Tibial nerve (tissue), 4 donors: ENCODE data around the gene ALG14. TPM values are rescaled to one million over a fixed set of nuclear protein-coding genes. Genes with fewer than 3 reads are reported as not detected.
"Not testable (repeated sequence)": the region's sequence is repeated elsewhere in the genome, so short reads cannot be mapped to it uniquely, and the experiment has no call there.

Experiments used
- DNase-seq, 2 donors: peaks; one replicate each; pipeline ENCODE4 v3.0.0-alpha.2; 2019; ENCODE audit warnings: low spot score in 2 of 2
- H3K27ac ChIP-seq, 4 donors: fragments of 200-600 bp; sonication (generic) in 3 of 4; one replicate each; pipeline ENCODE4 v1.5.1; 2017 to 2019; ENCODE audit warnings: mild to moderate bottlenecking in 1 of 4
- H3K27me3 ChIP-seq, 2 donors: fragments of 200-600 bp; sonication (generic) in 1 of 2; one replicate each; pipeline versions ENCODE4 v1.5.1 to v1.6.0; 2017 to 2019
- H3K36me3 ChIP-seq, 3 donors: fragments of 200-600 bp; sonication (generic); one replicate each; pipeline ENCODE4 v1.5.1; 2018 to 2019
- H3K4me1 ChIP-seq, 4 donors: fragments of 200-600 bp; sonication (generic) in 3 of 4; one replicate each; pipeline ENCODE4 v1.5.1; 2017 to 2019
- H3K4me3 ChIP-seq, 4 donors: fragments of 200-600 bp; sonication (generic) in 3 of 4; one replicate each; pipeline ENCODE4 v1.5.1; 2017 to 2019; ENCODE audit warnings: mild to moderate bottlenecking in 1 of 4, moderate library complexity in 1 of 4
- H3K9me3 ChIP-seq, 4 donors: fragments of 200-600 bp; sonication (generic) in 3 of 4; one replicate each; pipeline ENCODE4 v1.5.1; 2017 to 2019
- EP300 ChIP-seq, 2 donors: sonication (generic); formaldehyde crosslinking; IDR thresholded peaks; one replicate each; pipeline ENCODE4 v1.6.1; 2017; ENCODE audit warnings: antibody characterized with exemption in 2 of 2, mild to moderate bottlenecking in 1 of 2
- POLR2A ChIP-seq, 2 donors: fragments of 450-650 bp; IDR thresholded peaks; one replicate each; pipeline ENCODE4 v1.6.1; 2017; ENCODE audit warnings: antibody characterized with exemption in 2 of 2, mild to moderate bottlenecking in 2 of 2, moderate library complexity in 2 of 2
- WGBS, 2 donors: methylation state at CpG; one replicate each; pipeline ENCODE4 v1.1.5; 2018; 5-methylcytosine and 5-hydroxymethylcytosine counted together
- total RNA-seq, 4 donors: library from RNA; depleted of rRNA; stranded (reverse); fragments of >200 nt; gene quantifications; one replicate each; pipeline ENCODE4 v1.1.0, GENCODE V29; 2016
- TF ChIP-seq, protein P1 (sequence below), 5 experiments: fragments of 200-600 bp in 3 of 5; fragments of 450-650 bp in 2 of 5; sonication (generic) in 3 of 5; IDR thresholded peaks; one replicate each; pipeline ENCODE4 v1.5.1; 2016 to 2019; ENCODE audit warnings: antibody characterized with exemption in 5 of 5, mild to moderate bottlenecking in 3 of 5, moderate library complexity in 2 of 5

ALG14 gene
- total RNA-seq, 4 donors from 2014 or later, result 1.1 to 1.6 (median 1.5) TPM

DNA sequence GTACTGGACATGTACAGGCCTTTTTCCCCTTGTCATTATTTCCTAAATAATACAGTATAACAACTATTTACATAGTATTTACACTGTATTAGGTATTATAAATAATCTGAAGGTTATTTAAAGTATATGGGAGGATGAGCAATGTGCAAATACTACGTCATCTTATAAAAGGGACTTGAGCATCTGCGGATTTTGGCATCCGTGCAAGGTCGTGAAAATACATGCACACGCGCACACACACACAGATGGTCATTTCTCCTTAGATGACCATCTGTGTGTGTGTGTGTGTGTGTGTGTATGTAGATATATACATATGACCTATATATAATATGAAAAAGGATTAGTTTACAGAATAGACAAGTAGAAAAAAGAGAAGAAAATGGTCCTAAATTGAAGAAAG is 15.4 kb downstream of the ALG14 start:
- DNase-seq, result no peak
- H3K27me3 ChIP-seq, result no peaks in the 10 kb centered on the region
- H3K36me3 ChIP-seq, result peaks cover 0 to 25% (median 0%) of the 10 kb centered on the region in 3 donors
- 88 to 90% methylated on average over 6 of the region's 6 CpGs for WGBS, 2 donors
- no peak overlapping the region for H3K4me3 ChIP-seq
- H3K9me3 ChIP-seq, result no peaks in the 10 kb centered on the region
- no peak overlapping the region for H3K27ac ChIP-seq
- H3K4me1 ChIP-seq, result no peaks in the 10 kb centered on the region
- TF ChIP-seq, protein P1, sequence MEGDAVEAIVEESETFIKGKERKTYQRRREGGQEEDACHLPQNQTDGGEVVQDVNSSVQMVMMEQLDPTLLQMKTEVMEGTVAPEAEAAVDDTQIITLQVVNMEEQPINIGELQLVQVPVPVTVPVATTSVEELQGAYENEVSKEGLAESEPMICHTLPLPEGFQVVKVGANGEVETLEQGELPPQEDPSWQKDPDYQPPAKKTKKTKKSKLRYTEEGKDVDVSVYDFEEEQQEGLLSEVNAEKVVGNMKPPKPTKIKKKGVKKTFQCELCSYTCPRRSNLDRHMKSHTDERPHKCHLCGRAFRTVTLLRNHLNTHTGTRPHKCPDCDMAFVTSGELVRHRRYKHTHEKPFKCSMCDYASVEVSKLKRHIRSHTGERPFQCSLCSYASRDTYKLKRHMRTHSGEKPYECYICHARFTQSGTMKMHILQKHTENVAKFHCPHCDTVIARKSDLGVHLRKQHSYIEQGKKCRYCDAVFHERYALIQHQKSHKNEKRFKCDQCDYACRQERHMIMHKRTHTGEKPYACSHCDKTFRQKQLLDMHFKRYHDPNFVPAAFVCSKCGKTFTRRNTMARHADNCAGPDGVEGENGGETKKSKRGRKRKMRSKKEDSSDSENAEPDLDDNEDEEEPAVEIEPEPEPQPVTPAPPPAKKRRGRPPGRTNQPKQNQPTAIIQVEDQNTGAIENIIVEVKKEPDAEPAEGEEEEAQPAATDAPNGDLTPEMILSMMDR (IDR thresholded peaks at IDR 0.05), result no peak
- TF ChIP-seq EP300 (IDR thresholded peaks at IDR 0.05), result no peak
- no peak for TF ChIP-seq POLR2A (IDR thresholded peaks at IDR 0.05)

DNA sequence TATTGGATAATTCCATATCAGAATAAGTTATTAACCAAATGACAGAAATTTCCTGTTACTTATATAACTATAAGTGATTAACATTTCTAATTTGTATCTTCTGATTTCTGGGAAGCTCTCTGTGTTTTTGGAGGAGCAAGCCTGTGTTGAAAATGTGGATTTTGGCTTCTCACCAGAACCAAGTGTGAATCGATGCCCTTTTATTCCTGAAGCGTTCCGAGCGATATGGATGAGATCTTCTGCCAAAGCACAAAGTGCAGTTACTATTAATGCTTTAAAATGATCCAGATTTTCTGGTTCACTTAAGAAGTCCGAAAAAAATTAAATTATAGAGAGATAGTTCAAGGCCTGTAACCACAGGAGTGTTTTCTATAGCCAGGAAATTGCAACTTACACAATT is 22.8 kb downstream of the ALG14 start:
- WGBS, 2 donors, result 40 to 56% methylated on average over 5 of the region's 5 CpGs
- no peaks in the 10 kb centered on the region for H3K36me3 ChIP-seq
- no peaks in the 10 kb centered on the region for H3K9me3 ChIP-seq
- H3K4me1 ChIP-seq, result peaks cover 0 to 9% (median 0%) of the 10 kb centered on the region in 4 donors
- TF ChIP-seq POLR2A (IDR thresholded peaks at IDR 0.05) (no peak), EP300 (IDR thresholded peaks at IDR 0.05) (no peak)
- TF ChIP-seq, protein P1 (IDR thresholded peaks at IDR 0.05), result no peak
- no peaks in the 10 kb centered on the region for H3K27me3 ChIP-seq
- no peak overlapping the region for H3K4me3 ChIP-seq
- no peak for DNase-seq
- no peak overlapping the region for H3K27ac ChIP-seq

DNA sequence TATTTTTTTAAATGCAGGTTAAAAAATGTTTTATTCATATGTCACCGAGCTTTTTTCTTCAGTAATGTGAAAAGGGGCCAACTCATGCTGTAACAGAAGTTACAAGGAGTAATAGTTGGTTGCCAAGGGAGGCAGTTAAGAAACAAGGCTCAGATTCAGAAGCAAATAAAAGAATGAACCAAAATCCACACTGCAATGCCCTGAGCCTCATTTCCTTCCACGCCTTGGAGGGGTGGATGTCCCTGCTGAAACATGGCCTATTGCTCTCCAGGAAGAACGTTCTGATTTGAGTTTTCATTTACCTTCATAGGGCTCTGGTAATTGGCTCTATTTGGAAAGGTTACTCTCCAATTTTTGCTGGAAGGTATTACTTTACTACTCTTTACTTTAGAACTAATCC is 24.4 kb downstream of the ALG14 start:
- peaks cover 0 to 14% (median 0%) of the 10 kb centered on the region in 4 donors for H3K4me1 ChIP-seq
- no peaks in the 10 kb centered on the region for H3K36me3 ChIP-seq
- WGBS, 2 donors, result 33 to 39% methylated on average over 3 of the region's 3 CpGs
- no peak for DNase-seq
- TF ChIP-seq, protein P1 (IDR thresholded peaks at IDR 0.05), result no peak
- no peak for TF ChIP-seq EP300 (IDR thresholded peaks at IDR 0.05)
- TF ChIP-seq POLR2A (IDR thresholded peaks at IDR 0.05), result no peak
- H3K27me3 ChIP-seq, result no peaks in the 10 kb centered on the region
- H3K9me3 ChIP-seq, result no peaks in the 10 kb centered on the region
- no peak overlapping the region for H3K4me3 ChIP-seq
- no peak overlapping the region for H3K27ac ChIP-seq

DNA sequence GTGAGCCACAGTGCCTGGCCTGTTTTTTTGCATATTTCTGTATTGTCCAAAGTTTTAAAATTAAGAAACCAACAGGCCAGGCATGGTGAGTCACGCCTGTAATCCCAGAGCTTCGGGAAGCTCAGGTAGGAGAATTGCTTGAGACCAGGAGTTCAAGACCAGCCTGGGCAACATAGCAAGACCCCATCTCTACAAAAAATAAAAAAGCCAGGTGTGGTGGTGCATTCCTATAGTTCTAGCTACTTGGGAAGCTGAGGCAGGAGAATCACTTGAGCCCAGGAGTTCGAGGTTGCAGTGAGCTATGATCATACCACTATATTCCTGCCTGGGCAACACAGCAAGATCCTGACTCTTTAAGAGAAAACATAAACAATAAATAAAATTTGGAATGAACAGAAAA is 25.1 kb downstream of the ALG14 start:
- not testable (repeated sequence) for DNase-seq, H3K27ac ChIP-seq, H3K27me3 ChIP-seq, H3K36me3 ChIP-seq, H3K9me3 ChIP-seq, H3K4me3 ChIP-seq
- WGBS, 2 donors, result 82 to 84% methylated on average over 3 of the region's 3 CpGs
- H3K4me1 ChIP-seq, result peaks cover 0 to 21% (median 0%) of the 10 kb centered on the region in 4 donors

DNA sequence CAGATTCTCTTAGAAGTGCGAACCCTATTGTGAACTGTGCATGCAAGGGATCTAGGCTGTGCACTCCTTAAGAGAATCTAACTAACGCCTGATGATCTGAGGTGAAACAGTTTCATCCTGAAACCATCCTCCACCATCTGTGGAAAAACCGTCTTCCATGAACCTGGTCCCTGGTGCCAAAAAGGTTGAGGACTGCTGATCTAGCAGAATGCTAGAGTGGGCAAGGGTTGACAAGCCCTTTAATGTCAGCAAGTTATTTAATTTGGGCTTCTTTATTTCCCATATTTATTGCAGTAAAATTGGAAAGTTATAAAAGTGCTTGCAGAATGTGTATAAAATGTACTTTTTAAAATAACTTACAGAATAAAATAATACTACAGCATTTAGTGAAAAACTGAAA is 26.4 kb downstream of the ALG14 start:
- no peak overlapping the region for H3K4me3 ChIP-seq
- no peak for DNase-seq
- H3K27ac ChIP-seq, result no peak overlapping the region
- peaks cover 0 to 33% (median 0%) of the 10 kb centered on the region in 4 donors for H3K4me1 ChIP-seq
- H3K9me3 ChIP-seq, result no peaks in the 10 kb centered on the region
- WGBS, 2 donors, result 77 to 84% methylated on average over 3 of the region's 3 CpGs
- no peaks in the 10 kb centered on the region for H3K36me3 ChIP-seq
- TF ChIP-seq EP300 (IDR thresholded peaks at IDR 0.05), result no peak
- TF ChIP-seq, protein P1 (IDR thresholded peaks at IDR 0.05), result no peak
- no peak for TF ChIP-seq POLR2A (IDR thresholded peaks at IDR 0.05)
- H3K27me3 ChIP-seq, result no peaks in the 10 kb centered on the region
